ENCODE data around the gene PLEKHH2.
"Not testable (repeated sequence)": the region's sequence is repeated elsewhere in the genome, so short reads cannot be mapped to it uniquely, and the experiment has no call there.

PLEKHH2 gene

GRCh38 chr2:43718530-43719124 is 81.6 kb downstream of the PLEKHH2 start:
- DNase-seq, result no peak

- no peak for DNase-seq
Observed at GRCh38 chr2:43724728-43725526, 87.9 kb downstream of the PLEKHH2 start.

GRCh38 chr2:43725711-43726246 is 88.7 kb downstream of the PLEKHH2 start:
- no peak for DNase-seq

- DNase-seq, result not testable (repeated sequence)
Observed at GRCh38 chr2:43726961-43727633, 90.0 kb downstream of the PLEKHH2 start.

GRCh38 chr2:43727634-43728014 is 90.6 kb downstream of the PLEKHH2 start:
- no peak for DNase-seq

GRCh38 chr2:43729491-43730174 is 92.6 kb downstream of the PLEKHH2 start:
- no peak for DNase-seq

- DNase-seq, result no peak
Observed at GRCh38 chr2:43731211-43731610, 94.2 kb downstream of the PLEKHH2 start.

- no peak for DNase-seq
Observed at GRCh38 chr2:43736637-43737036, 99.6 kb downstream of the PLEKHH2 start.

- DNase-seq, result no peak
Observed at GRCh38 chr2:43737097-43737854, 100.2 kb downstream of the PLEKHH2 start.

GRCh38 chr2:43737855-43738254 is 100.8 kb downstream of the PLEKHH2 start:
- DNase-seq, result no peak

GRCh38 chr2:43738257-43738656 is 101.2 kb downstream of the PLEKHH2 start:
- DNase-seq, result no peak

- DNase-seq, result no peak
Observed at GRCh38 chr2:43743706-43744105, 106.6 kb downstream of the PLEKHH2 start.

- DNase-seq, result no peak
Observed at GRCh38 chr2:43745457-43745856, 108.4 kb downstream of the PLEKHH2 start.

- DNase-seq, result no peak
Observed at GRCh38 chr2:43748333-43748732, 111.3 kb downstream of the PLEKHH2 start.

- DNase-seq, result no peak
Observed at GRCh38 chr2:43749583-43749982, 112.5 kb downstream of the PLEKHH2 start.

- no peak for DNase-seq
Observed at GRCh38 chr2:43751476-43751990, 114.5 kb downstream of the PLEKHH2 start.

- DNase-seq, result no peak
Observed at GRCh38 chr2:43752302-43752701, 115.2 kb downstream of the PLEKHH2 start.

GRCh38 chr2:43754180-43754579 is 117.1 kb downstream of the PLEKHH2 start:
- no peak for DNase-seq

- no peak for DNase-seq
Observed at GRCh38 chr2:43758739-43759138, 121.7 kb downstream of the PLEKHH2 start.

GRCh38 chr2:43759195-43759594 is 122.1 kb downstream of the PLEKHH2 start:
- DNase-seq, result no peak

GRCh38 chr2:43762286-43762685 is 125.2 kb downstream of the PLEKHH2 start:
- no peak for DNase-seq

GRCh38 chr2:43763091-43763490 is 126.0 kb downstream of the PLEKHH2 start:
- no peak for DNase-seq

All from activated CD4-positive, CD25-positive, alpha-beta regulatory T cell (primary cell).